HEK293 (cell line): ENCODE measurements around the gene DNASE2.

Source experiments
- CTCF ChIP-seq: fragments of 450-650 bp; formaldehyde crosslinking; IDR thresholded peaks from 2 replicates; pipeline ENCODE4 v1.5.1; 2016; ENCODE audit warnings: missing biosample characterization, missing genetic modification characterization
- REST ChIP-seq: fragments of 450-650 bp; formaldehyde crosslinking; IDR thresholded peaks from 2 replicates; pipeline ENCODE4 v1.5.1; 2016; ENCODE audit warnings: missing biosample characterization, missing genetic modification characterization
- SALL2 ChIP-seq: fragments of 450-650 bp; formaldehyde crosslinking; IDR thresholded peaks from 2 replicates; pipeline ENCODE4 v1.5.0; 2017; ENCODE audit warnings: missing biosample characterization, mild to moderate bottlenecking, missing genetic modification characterization, borderline replicate concordance
- YY1 ChIP-seq: fragments of 450-650 bp; formaldehyde crosslinking; IDR thresholded peaks from 2 replicates; pipeline ENCODE4 v1.5.1; 2018; ENCODE audit warnings: missing biosample characterization, missing genetic modification characterization
- ZFHX2 ChIP-seq: fragments of 450-650 bp; formaldehyde crosslinking; conservative IDR thresholded peaks from 2 replicates; pipeline ENCODE4 v1.5.1; 2016; ENCODE audit warnings: missing biosample characterization, missing genetic modification characterization
- ZNF350 ChIP-seq: fragments of 450-650 bp; formaldehyde crosslinking; IDR thresholded peaks from 2 replicates; pipeline ENCODE4 v1.5.0; 2017; ENCODE audit warnings: missing biosample characterization, mild to moderate bottlenecking, missing genetic modification characterization
- ZNF785 ChIP-seq: fragments of 450-650 bp; formaldehyde crosslinking; IDR thresholded peaks from 2 replicates; pipeline ENCODE4 v1.5.1; 2016; ENCODE audit warnings: missing biosample characterization, missing genetic modification characterization

- TF ChIP-seq CTCF (tag by site-specific recombination), result peak; percentile 56; the same call in 1 of the 2 replicates
- TF ChIP-seq YY1, result peak; percentile 21; the same call in 1 of the 2 replicates
- no peak for TF ChIP-seq ZNF785
- no peak for TF ChIP-seq SALL2 (tag by site-specific recombination)
- peak; percentile 87 for TF ChIP-seq ZFHX2 (tag by site-specific recombination)
- TF ChIP-seq REST (tag by site-specific recombination), result no peak
- TF ChIP-seq ZNF350 (tag by site-specific recombination), result no peak
Observed at GRCh38 chr19:12867120-12868099, 13.8 kb downstream of the DNASE2 start.
